Hepatocyte (in vitro differentiated cells): ENCODE results near the gene NCOA4. TPM values are rescaled to one million over a fixed set of nuclear protein-coding genes. Genes with fewer than 3 reads are reported as not detected.
A peak's percentile ranks its signal among the peaks of the same experiment; 100 is the strongest.

Source experiments
- DNase-seq: peaks from one replicate; pipeline ENCODE4 v3.0.0-alpha.2; 2016; ENCODE audit warnings: low spot score
- H2AFZ ChIP-seq: fragments of 200-600 bp; sonication (generic); 2 replicates; pipeline ENCODE4 v1.6.0; 2016; ENCODE audit warnings: antibody characterized with exemption, mild to moderate bottlenecking
- H3K27ac ChIP-seq: fragments of 200-600 bp; sonication (generic); 2 replicates; pipeline ENCODE4 v1.5.1; 2016; ENCODE audit warnings: mild to moderate bottlenecking
- H3K27me3 ChIP-seq: fragments of 200-600 bp; sonication (generic); 2 replicates; pipeline ENCODE4 v1.6.1; 2016
- H3K36me3 ChIP-seq: fragments of 200-600 bp; sonication (generic); replicated peaks from 2 replicates; pipeline ENCODE4 v1.5.1; 2016; ENCODE audit warnings: low read depth; ENCODE audit not compliant: insufficient read depth
- H3K4me1 ChIP-seq: fragments of 200-600 bp; sonication (generic); 2 replicates; pipeline ENCODE4 v1.5.1; 2016; ENCODE audit warnings: mild to moderate bottlenecking, moderate library complexity; ENCODE audit not compliant: insufficient read depth
- H3K4me2 ChIP-seq: fragments of 200-600 bp; sonication (generic); 2 replicates; pipeline ENCODE4 v1.6.0; 2016
- H3K4me3 ChIP-seq: fragments of 200-600 bp; sonication (generic); 2 replicates; pipeline ENCODE4 v1.5.1; 2016; ENCODE audit warnings: mild to moderate bottlenecking
- H3K79me2 ChIP-seq: fragments of 200-600 bp; sonication (generic); 2 replicates; pipeline ENCODE4 v1.6.0; 2017; ENCODE audit warnings: mild to moderate bottlenecking
- H3K9me2 ChIP-seq: fragments of 200-600 bp; sonication (generic); replicated peaks from 2 replicates; pipeline ENCODE4 v1.6.0; 2017; ENCODE audit warnings: mild to moderate bottlenecking; ENCODE audit not compliant: insufficient read depth
- H3K9me3 ChIP-seq: fragments of 200-600 bp; sonication (generic); 2 replicates; pipeline ENCODE4 v1.5.1; 2016; ENCODE audit warnings: low read depth, mild to moderate bottlenecking
- H4K20me1 ChIP-seq: fragments of 200-600 bp; sonication (generic); 2 replicates; pipeline ENCODE4 v1.6.0; 2016; ENCODE audit warnings: mild to moderate bottlenecking; ENCODE audit not compliant: insufficient read depth, poor library complexity, severe bottlenecking
- CTCF ChIP-seq: fragments of 200-600 bp; sonication (generic); IDR thresholded peaks from 2 replicates; pipeline ENCODE4 v1.5.1; 2016; ENCODE audit warnings: antibody characterized with exemption, mild to moderate bottlenecking; ENCODE audit not compliant: poor library complexity
- EZH2 ChIP-seq: fragments of 200-600 bp; sonication (generic); IDR thresholded peaks from 2 replicates; pipeline ENCODE4 v1.6.1; 2016; ENCODE audit warnings: antibody characterized with exemption, mild to moderate bottlenecking, borderline replicate concordance
- EZH2phosphoT487 ChIP-seq: fragments of 200-600 bp; sonication (generic); IDR thresholded peaks from one replicate; pipeline ENCODE4 v1.6.1; 2018; ENCODE audit warnings: antibody characterized with exemption, mild to moderate bottlenecking, low read depth, moderate library complexity; ENCODE audit not compliant: unreplicated experiment, severe bottlenecking
- WGBS: methylation state at CpG from one replicate; pipeline ENCODE4 v1.1.6; 2016; ENCODE audit warnings: low lambda C conversion rate; ENCODE audit errors: missing lambda C conversion rate; 5-methylcytosine and 5-hydroxymethylcytosine counted together
- polyA plus RNA-seq: library from polyadenylated mRNA; unstranded; fragments of >200 nt; fragmentation: Nextera tagmentation; extraction: Ambion mirVana; gene quantifications from 2 replicates; pipeline ENCODE4 v1.2.1, GENCODE V29; 2016
- total RNA-seq: library from RNA; depleted of rRNA; stranded (reverse); fragments of >200 nt; gene quantifications from 2 replicates; pipeline ENCODE4 v1.2.3, GENCODE V29; 2014

NCOA4 gene
- total and polyA plus RNA-seq, 2 experiments from 2014 or later: 81.8 to 171 TPM

GRCh38 chr10:46035923-46036849 is 5.8 kb upstream of the NCOA4 start:
- no peaks in the 10 kb centered on the region for H3K79me2 ChIP-seq
- DNase-seq: no peak
- 67% methylated on average over 8 of the region's 8 CpGs for WGBS
- no peaks in the 10 kb centered on the region for H3K36me3 ChIP-seq
- no peak overlapping the region for H3K4me3 ChIP-seq
- H2AFZ ChIP-seq: no peak overlapping the region
- H4K20me1 ChIP-seq: no peaks in the 10 kb centered on the region
- H3K4me1 ChIP-seq: peaks cover 4% of the 10 kb centered on the region
- peak overlapping the region; percentile 21 for H3K27ac ChIP-seq
- no peak overlapping the region for H3K4me2 ChIP-seq
- no peak for TF ChIP-seq EZH2
- no peak for TF ChIP-seq EZH2phosphoT487
- TF ChIP-seq CTCF: no peak
- H3K9me3 ChIP-seq: no peaks in the 10 kb centered on the region
- H3K27me3 ChIP-seq: no peaks in the 10 kb centered on the region
- H3K9me2 ChIP-seq: no peaks in the 10 kb centered on the region

DNA sequence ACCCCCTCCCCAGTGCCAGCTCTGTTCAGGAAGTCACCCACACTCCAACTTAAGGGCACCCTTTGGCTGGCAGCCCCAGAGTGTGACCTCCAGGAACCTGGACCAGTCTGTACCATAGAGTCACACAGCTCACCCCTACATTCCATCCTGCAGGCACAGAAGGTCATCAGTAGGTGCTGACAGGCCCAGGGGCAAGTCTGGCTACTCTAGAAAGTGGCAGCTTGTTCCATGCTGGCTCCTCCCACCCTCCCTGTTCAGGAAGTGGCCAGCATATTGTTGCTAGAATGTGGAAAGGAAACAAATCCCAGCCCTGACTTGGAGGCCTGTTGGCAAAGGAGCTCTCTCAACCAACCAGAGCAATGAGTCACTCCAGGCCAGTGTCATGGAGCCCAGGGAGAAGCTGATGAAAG is 3.2 kb upstream of the NCOA4 start:
- peaks cover 7% of the 10 kb centered on the region for H3K4me1 ChIP-seq
- no peak for TF ChIP-seq EZH2
- TF ChIP-seq CTCF: no peak
- no peak for TF ChIP-seq EZH2phosphoT487
- no peaks in the 10 kb centered on the region for H3K36me3 ChIP-seq
- H3K4me3 ChIP-seq: no peak overlapping the region
- no peaks in the 10 kb centered on the region for H4K20me1 ChIP-seq
- H3K79me2 ChIP-seq: peaks cover 14% of the 10 kb centered on the region
- H3K27ac ChIP-seq: peak overlapping the region; percentile 42
- no peaks in the 10 kb centered on the region for H3K9me3 ChIP-seq
- peak overlapping the region; percentile 14 for H2AFZ ChIP-seq
- DNase-seq: peak; percentile 35
- H3K27me3 ChIP-seq: no peaks in the 10 kb centered on the region
- H3K9me2 ChIP-seq: no peaks in the 10 kb centered on the region
- H3K4me2 ChIP-seq: no peak overlapping the region

DNA sequence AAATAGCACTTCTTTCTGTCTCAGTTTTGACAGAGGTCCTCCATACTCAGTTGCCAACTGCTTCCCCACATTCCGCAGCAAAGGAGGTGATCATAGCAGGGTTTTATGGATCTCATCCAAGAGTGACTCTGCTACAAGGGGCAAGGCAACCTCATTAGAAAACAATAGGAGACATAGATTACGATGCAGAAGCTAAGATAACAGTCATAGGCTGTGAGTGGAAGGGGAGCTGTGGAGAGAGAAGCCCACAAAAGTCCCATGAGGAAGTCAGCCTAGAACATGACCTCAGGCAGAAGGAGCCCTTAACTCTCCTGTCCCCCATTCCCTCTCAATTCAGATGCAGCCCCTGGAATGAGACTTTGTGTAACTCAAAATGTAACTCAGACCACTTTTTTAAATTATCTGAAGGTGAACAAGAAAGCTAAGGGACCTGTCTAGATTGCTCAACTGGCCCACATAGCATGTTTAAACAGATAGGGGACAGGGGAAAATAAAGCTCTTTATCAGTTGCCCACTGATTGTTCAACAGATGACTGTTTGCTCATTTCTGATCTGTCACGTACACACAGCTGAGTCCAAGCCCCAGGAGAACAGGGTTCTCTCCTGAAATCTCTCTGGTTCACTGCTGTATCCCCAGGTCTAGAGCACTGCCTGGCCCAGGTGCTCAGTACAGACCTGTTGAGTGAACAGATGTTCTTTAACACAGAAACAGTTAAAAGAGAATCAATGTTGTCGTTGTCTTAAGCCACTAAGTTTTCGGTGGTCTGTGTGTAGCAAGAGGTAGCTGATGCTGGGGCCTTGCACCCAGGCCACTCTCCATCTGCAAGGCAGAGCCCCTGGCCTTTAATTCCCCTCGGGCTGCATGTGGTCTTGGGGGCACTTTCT is 1.5 kb upstream of the NCOA4 start:
- peak overlapping the region; percentile 83 for H3K27ac ChIP-seq
- peaks cover 14% of the 10 kb centered on the region for H4K20me1 ChIP-seq
- H3K79me2 ChIP-seq: peaks cover 29% of the 10 kb centered on the region
- no peaks in the 10 kb centered on the region for H3K27me3 ChIP-seq
- H3K4me3 ChIP-seq: no peak overlapping the region
- H3K4me2 ChIP-seq: no peak overlapping the region
- peaks cover 7% of the 10 kb centered on the region for H3K4me1 ChIP-seq
- H3K36me3 ChIP-seq: no peaks in the 10 kb centered on the region
- no peaks in the 10 kb centered on the region for H3K9me3 ChIP-seq
- no peaks in the 10 kb centered on the region for H3K9me2 ChIP-seq
- WGBS: 60% methylated on average over 6 of the region's 6 CpGs
- TF ChIP-seq EZH2 (no peak), EZH2phosphoT487 (no peak), CTCF (no peak)
- DNase-seq: peak; percentile 38
- no peak overlapping the region for H2AFZ ChIP-seq
